HepG2 (cell line): ENCODE measurements around the gene GAL3ST2. TPM values are rescaled to one million over a fixed set of nuclear protein-coding genes. Genes with fewer than 3 reads are reported as not detected.

Experiments used
- ARHGAP35 ChIP-seq: sonication (generic); formaldehyde crosslinking; IDR thresholded peaks from 2 replicates; pipeline ENCODE4 v1.9.0; 2022; ENCODE audit warnings: mild to moderate bottlenecking, inconsistent platforms, moderate library complexity, missing genetic modification reagents, borderline replicate concordance
- CEBPG ChIP-seq: IDR thresholded peaks from 2 replicates; pipeline ENCODE4 v1.6.1; 2016
- DNMT3B ChIP-seq: conservative IDR thresholded peaks from 2 replicates; pipeline ENCODE4 v1.6.1; 2016; ENCODE audit warnings: missing biosample characterization, control low read depth
- GABPB1 ChIP-seq: IDR thresholded peaks from 2 replicates; pipeline ENCODE4 v1.6.1; 2016; ENCODE audit warnings: mild to moderate bottlenecking, missing genetic modification reagents, moderate library complexity, missing compliant biosample characterization
- GATA4 ChIP-seq: sonication (generic); IDR thresholded peaks from 2 replicates; pipeline ENCODE4 v1.6.1; 2016; ENCODE audit warnings: antibody characterized with exemption, low read depth, borderline replicate concordance
- MIER3 ChIP-seq: IDR thresholded peaks from 2 replicates; pipeline ENCODE4 v1.6.1; 2016; ENCODE audit warnings: missing compliant biosample characterization, borderline replicate concordance
- NKX3-1 ChIP-seq: sonication (generic); formaldehyde crosslinking; IDR thresholded peaks from 2 replicates; pipeline ENCODE4 v1.5.0; 2020; ENCODE audit warnings: missing genetic modification reagents
- NPAS2 ChIP-seq: sonication (generic); formaldehyde crosslinking; IDR thresholded peaks from 2 replicates; pipeline ENCODE4 v1.8.0; 2022; ENCODE audit warnings: mild to moderate bottlenecking, missing genetic modification reagents, borderline replicate concordance
- RFX3 ChIP-seq: IDR thresholded peaks from 2 replicates; pipeline ENCODE4 v1.6.1; 2016; ENCODE audit warnings: missing biosample characterization, missing genetic modification reagents
- SETDB1 ChIP-seq: sonication (generic); formaldehyde crosslinking; IDR thresholded peaks from 2 replicates; pipeline ENCODE4 v1.5.1; 2020; ENCODE audit warnings: missing genetic modification reagents, mild to moderate bottlenecking, borderline replicate concordance
- SUZ12 ChIP-seq: fragments of 150-350 bp; IDR thresholded peaks from 2 replicates; pipeline ENCODE4 v1.6.1; 2014; ENCODE audit warnings: low read depth, low read length
- TGIF2 ChIP-seq: IDR thresholded peaks from 2 replicates; pipeline ENCODE4 v1.6.1; 2016; ENCODE audit warnings: control low read depth, missing compliant biosample characterization
- TP53 ChIP-seq: sonication (generic); formaldehyde crosslinking; conservative IDR thresholded peaks from 2 replicates; pipeline ENCODE4 v1.4.0; 2020; ENCODE audit warnings: missing genetic modification reagents
- ZNF253 ChIP-seq: sonication (generic); formaldehyde crosslinking; IDR thresholded peaks from 2 replicates; pipeline ENCODE4 v1.8.0; 2022; ENCODE audit warnings: mild to moderate bottlenecking, missing genetic modification reagents, borderline replicate concordance
- ZNF317 ChIP-seq: sonication (generic); formaldehyde crosslinking; IDR thresholded peaks from 2 replicates; pipeline ENCODE4 v1.5.0; 2020; ENCODE audit warnings: mild to moderate bottlenecking, missing genetic modification reagents
- ZNF629 ChIP-seq: sonication (generic); formaldehyde crosslinking; conservative IDR thresholded peaks from 2 replicates; pipeline ENCODE4 v1.5.0; 2020; ENCODE audit warnings: missing genetic modification reagents
- ZNF776 ChIP-seq: sonication (generic); formaldehyde crosslinking; IDR thresholded peaks from 2 replicates; pipeline ENCODE4 v1.4.0; 2020; ENCODE audit warnings: mild to moderate bottlenecking, missing genetic modification reagents
- ZSCAN5A ChIP-seq: sonication (generic); formaldehyde crosslinking; IDR thresholded peaks from 2 replicates; pipeline ENCODE4 v1.8.0; 2022; ENCODE audit warnings: mild to moderate bottlenecking, missing genetic modification reagents, borderline replicate concordance
- polyA plus RNA-seq, 8 experiments: library from polyadenylated mRNA; depleted of rRNA in 3 of 8; stranded (reverse) in 7 of 8; unstranded in 1 of 8; fragments of >200 nt; fragmentation: Illumina TruSeq in 4 of 8; extraction: Trizol in 4 of 8; gene quantifications; 2 replicates each; pipeline versions ENCODE4 v1.2.1 to v1.2.3, GENCODE V29; 2011 to 2016; ENCODE audit warnings: low read depth in 4 of 8, missing spikeins in 1 of 8, mixed read lengths in 1 of 8; ENCODE audit not compliant: insufficient read depth in 1 of 8
- total RNA-seq, 5 experiments: library from RNA; depleted of rRNA; stranded (reverse); fragments of >200 nt; fragmentation: Illumina TruSeq; extraction: Trizol; gene quantifications; 2 replicates each; pipeline ENCODE4 v1.2.3, GENCODE V29; 2016; ENCODE audit warnings: low read depth in 1 of 5
- TF ChIP-seq, protein P1 (sequence below), 2 experiments: fragments of 450-650 bp in 1 of 2; sonication (generic) in 1 of 2; formaldehyde crosslinking in 1 of 2; IDR thresholded peaks; 2 replicates each; pipeline versions ENCODE4 v1.6.1 to v1.8.0; 2016 to 2022; ENCODE audit warnings: antibody characterized with exemption in 1 of 2, mild to moderate bottlenecking in 1 of 2, missing genetic modification reagents in 1 of 2
- TF ChIP-seq, protein P2 (sequence below): sonication (generic); formaldehyde crosslinking; IDR thresholded peaks from 2 replicates; pipeline ENCODE4 v1.8.1; 2023; ENCODE audit warnings: mild to moderate bottlenecking, missing genetic modification reagents, borderline replicate concordance

The GAL3ST2 gene
- total and polyA plus RNA-seq, 2 of the 13 experiments (the other 11 are each of a cell fraction or from before 2014, with no cell fraction given), result 0.17 to 0.20 TPM

DNA sequence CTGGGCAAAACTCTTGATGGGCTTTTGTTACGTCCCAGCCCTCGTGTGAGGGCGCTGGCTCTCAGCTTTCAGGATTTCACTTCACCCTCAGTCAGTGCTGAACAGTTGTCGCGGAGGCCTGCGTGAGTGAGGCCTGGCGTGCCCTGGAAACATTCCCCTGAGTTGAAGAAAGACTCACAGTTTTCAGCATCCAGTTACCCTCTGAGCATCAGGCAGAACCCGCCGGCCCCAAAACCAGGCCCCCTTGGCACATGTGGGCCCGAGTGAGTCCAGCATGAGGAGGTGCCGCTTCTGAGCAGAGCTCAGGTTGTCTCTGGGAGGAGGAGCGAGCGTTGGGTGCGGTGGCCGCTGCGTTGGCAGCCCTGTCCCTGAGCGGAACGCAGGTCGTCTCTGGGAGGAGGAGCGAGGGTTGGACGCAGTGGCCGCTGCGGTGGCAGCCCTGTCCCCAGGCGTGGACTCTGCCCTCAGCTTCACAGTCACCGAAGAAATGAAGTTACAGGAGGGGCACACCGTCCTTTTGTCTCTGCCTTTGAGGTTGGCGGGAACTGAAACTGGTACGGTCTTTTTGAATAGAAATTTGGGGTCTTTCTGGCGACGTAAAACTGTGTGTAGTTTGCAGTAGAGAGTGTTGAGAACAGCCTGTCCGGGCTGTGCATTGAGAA lies 32.2 kb downstream of the GAL3ST2 start, which contains the start of gene NEU4 (continued):
- TF ChIP-seq RFX3 (CRISPR knock-in tag), result no peak
- TF ChIP-seq ZSCAN5A (CRISPR knock-in tag), result peak; percentile 62; the same call in 1 of the 2 replicates
- TF ChIP-seq SUZ12, result no peak
- TF ChIP-seq NKX3-1 (CRISPR knock-in tag), result peak; percentile 77; the same call in 1 of the 2 replicates
- TF ChIP-seq NPAS2 (CRISPR knock-in tag), result no peak
- peak; percentile 64; the same call in 1 of the 2 replicates for TF ChIP-seq GATA4
- TF ChIP-seq ARHGAP35 (CRISPR knock-in tag), result no peak; the same call in 1 of the 2 replicates
- peak; percentile 37; the same call in 1 of the 2 replicates for TF ChIP-seq CEBPG (CRISPR knock-in tag)
- peak; percentile 81 for TF ChIP-seq GABPB1 (CRISPR knock-in tag)
- TF ChIP-seq SETDB1 (CRISPR knock-in tag), result no peak
- peak; percentile 53; the same call in 1 of the 2 replicates for TF ChIP-seq TGIF2 (CRISPR knock-in tag)
- TF ChIP-seq TP53 (CRISPR knock-in tag), result peak; percentile 93
- TF ChIP-seq, protein P1, sequence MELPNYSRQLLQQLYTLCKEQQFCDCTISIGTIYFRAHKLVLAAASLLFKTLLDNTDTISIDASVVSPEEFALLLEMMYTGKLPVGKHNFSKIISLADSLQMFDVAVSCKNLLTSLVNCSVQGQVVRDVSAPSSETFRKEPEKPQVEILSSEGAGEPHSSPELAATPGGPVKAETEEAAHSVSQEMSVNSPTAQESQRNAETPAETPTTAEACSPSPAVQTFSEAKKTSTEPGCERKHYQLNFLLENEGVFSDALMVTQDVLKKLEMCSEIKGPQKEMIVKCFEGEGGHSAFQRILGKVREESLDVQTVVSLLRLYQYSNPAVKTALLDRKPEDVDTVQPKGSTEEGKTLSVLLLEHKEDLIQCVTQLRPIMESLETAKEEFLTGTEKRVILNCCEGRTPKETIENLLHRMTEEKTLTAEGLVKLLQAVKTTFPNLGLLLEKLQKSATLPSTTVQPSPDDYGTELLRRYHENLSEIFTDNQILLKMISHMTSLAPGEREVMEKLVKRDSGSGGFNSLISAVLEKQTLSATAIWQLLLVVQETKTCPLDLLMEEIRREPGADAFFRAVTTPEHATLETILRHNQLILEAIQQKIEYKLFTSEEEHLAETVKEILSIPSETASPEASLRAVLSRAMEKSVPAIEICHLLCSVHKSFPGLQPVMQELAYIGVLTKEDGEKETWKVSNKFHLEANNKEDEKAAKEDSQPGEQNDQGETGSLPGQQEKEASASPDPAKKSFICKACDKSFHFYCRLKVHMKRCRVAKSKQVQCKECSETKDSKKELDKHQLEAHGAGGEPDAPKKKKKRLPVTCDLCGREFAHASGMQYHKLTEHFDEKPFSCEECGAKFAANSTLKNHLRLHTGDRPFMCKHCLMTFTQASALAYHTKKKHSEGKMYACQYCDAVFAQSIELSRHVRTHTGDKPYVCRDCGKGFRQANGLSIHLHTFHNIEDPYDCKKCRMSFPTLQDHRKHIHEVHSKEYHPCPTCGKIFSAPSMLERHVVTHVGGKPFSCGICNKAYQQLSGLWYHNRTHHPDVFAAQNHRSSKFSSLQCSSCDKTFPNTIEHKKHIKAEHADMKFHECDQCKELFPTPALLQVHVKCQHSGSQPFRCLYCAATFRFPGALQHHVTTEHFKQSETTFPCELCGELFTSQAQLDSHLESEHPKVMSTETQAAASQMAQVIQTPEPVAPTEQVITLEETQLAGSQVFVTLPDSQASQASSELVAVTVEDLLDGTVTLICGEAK (IDR thresholded peaks at IDR 0.05), result no peak
- TF ChIP-seq, protein P1 (CRISPR knock-in tag; IDR thresholded peaks at IDR 0.05), result peak; percentile 87
- TF ChIP-seq DNMT3B, result no peak
- peak; percentile 90; the same call in 1 of the 2 replicates for TF ChIP-seq MIER3 (CRISPR knock-in tag)
- peak; percentile 96 for TF ChIP-seq ZNF629 (CRISPR knock-in tag)
- TF ChIP-seq ZNF317 (CRISPR knock-in tag), result 0 out of 2 replicates have a peak, but pooled peaks have one; percentile 62
- TF ChIP-seq ZNF776 (CRISPR knock-in tag), result peak; percentile 68; the same call in 1 of the 2 replicates
- no peak; the same call in 1 of the 2 replicates for TF ChIP-seq ZNF253 (CRISPR knock-in tag)
- TF ChIP-seq, protein P2, sequence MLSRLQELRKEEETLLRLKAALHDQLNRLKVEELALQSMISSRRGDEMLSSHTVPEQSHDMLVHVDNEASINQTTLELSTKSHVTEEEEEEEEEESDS (CRISPR knock-in tag), result no peak
